ENCODE results near the gene EEFSEC. TPM values are rescaled to one million over a fixed set of nuclear protein-coding genes. Genes with fewer than 3 reads are reported as not detected.

Gene EEFSEC
- total and polyA plus RNA-seq, 2 experiments from 2014 or later = 4.9 to 18.7 TPM

GRCh38 chr3:128317698-128318231 lies 164.5 kb downstream of the EEFSEC start:
- WGBS, 2 experiments (ENCODE audit: low coverage in 1 of 2, low lambda C conversion rate in 2 of 2, missing lambda C conversion rate in 2 of 2) = 88 to 96% methylated on average over 8 of the region's 8 CpGs
- Histone ChIP-seq H4K20me1 (ENCODE audit: insufficient read depth) (no peaks in the 10 kb centered on the region), H3K9me3 (ENCODE audit: low read depth) (no peaks in the 10 kb centered on the region), H3F3A (ENCODE audit: insufficient read depth) (no peaks in the 10 kb centered on the region), H3K27me3 (replicated peaks; ENCODE audit: insufficient read depth) (no peaks in the 10 kb centered on the region), H3K36me3 (ENCODE audit: low read depth) (no peaks in the 10 kb centered on the region), H3K27ac (no peak overlapping the region), H3K9ac (no peak overlapping the region), H3K79me2 (ENCODE audit: insufficient read depth) (no peaks in the 10 kb centered on the region), H3K4me3 (no peak overlapping the region), H2AFZ (no peak overlapping the region), H3K9me2 (ENCODE audit: insufficient read depth) (no peaks in the 10 kb centered on the region), H3K4me1 (ENCODE audit: insufficient read depth) (no peaks in the 10 kb centered on the region), H3K4me2 (ENCODE audit: unreplicated experiment) (no peak overlapping the region)
- DNase-seq = peak; percentile 4
- no peak for TF ChIP-seq EZH2 (IDR thresholded peaks at IDR 0.05; ENCODE audit: insufficient read depth, poor library complexity, severe bottlenecking)
- TF ChIP-seq EZH2phosphoT487 (IDR thresholded peaks at IDR 0.05; ENCODE audit: insufficient read depth, low read depth) = no peak
- in situ Hi-C loops (cut with MboI) = no loop called here

- Histone ChIP-seq H3K36me3 (ENCODE audit: low read depth) (no peaks in the 10 kb centered on the region), H2AFZ (no peak overlapping the region), H3K4me3 (no peak overlapping the region), H4K20me1 (ENCODE audit: insufficient read depth) (no peaks in the 10 kb centered on the region), H3K9me3 (ENCODE audit: low read depth) (no peaks in the 10 kb centered on the region), H3K27ac (no peak overlapping the region), H3K9ac (no peak overlapping the region), H3K4me1 (ENCODE audit: insufficient read depth) (no peaks in the 10 kb centered on the region), H3K4me2 (ENCODE audit: unreplicated experiment) (no peak overlapping the region), H3K9me2 (ENCODE audit: insufficient read depth) (no peaks in the 10 kb centered on the region), H3F3A (ENCODE audit: insufficient read depth) (no peaks in the 10 kb centered on the region), H3K27me3 (replicated peaks; ENCODE audit: insufficient read depth) (no peaks in the 10 kb centered on the region), H3K79me2 (ENCODE audit: insufficient read depth) (no peaks in the 10 kb centered on the region)
- DNase-seq = no peak
- in situ Hi-C loops (cut with MboI) = no loop called here
- 89 to 93% methylated on average over 11 of the region's 11 CpGs for WGBS, 2 experiments (ENCODE audit: low coverage in 1 of 2, low lambda C conversion rate in 2 of 2, missing lambda C conversion rate in 2 of 2)
- TF ChIP-seq EZH2phosphoT487 (IDR thresholded peaks at IDR 0.05; ENCODE audit: insufficient read depth, low read depth) = no peak
- no peak for TF ChIP-seq EZH2 (IDR thresholded peaks at IDR 0.05; ENCODE audit: insufficient read depth, poor library complexity, severe bottlenecking)
Observed at GRCh38 chr3:128318275-128318941, 165.1 kb downstream of the EEFSEC start.

- Histone ChIP-seq H3K4me1 (ENCODE audit: insufficient read depth) (no peaks in the 10 kb centered on the region), H3K9ac (no peak overlapping the region), H3K27ac (no peak overlapping the region), H3K4me3 (no peak overlapping the region), H3K9me3 (ENCODE audit: low read depth) (no peaks in the 10 kb centered on the region), H3K79me2 (ENCODE audit: insufficient read depth) (no peaks in the 10 kb centered on the region), H3K4me2 (ENCODE audit: unreplicated experiment) (no peak overlapping the region), H4K20me1 (ENCODE audit: insufficient read depth) (no peaks in the 10 kb centered on the region), H3F3A (ENCODE audit: insufficient read depth) (no peaks in the 10 kb centered on the region), H3K9me2 (ENCODE audit: insufficient read depth) (no peaks in the 10 kb centered on the region), H3K27me3 (replicated peaks; ENCODE audit: insufficient read depth) (no peaks in the 10 kb centered on the region), H2AFZ (no peak overlapping the region), H3K36me3 (ENCODE audit: low read depth) (no peaks in the 10 kb centered on the region)
- TF ChIP-seq EZH2 (IDR thresholded peaks at IDR 0.05; ENCODE audit: insufficient read depth, poor library complexity, severe bottlenecking) = no peak
- TF ChIP-seq EZH2phosphoT487 (IDR thresholded peaks at IDR 0.05; ENCODE audit: insufficient read depth, low read depth) = no peak
- 93 to 94% methylated on average over 8 of the region's 8 CpGs for WGBS, 2 experiments (ENCODE audit: low coverage in 1 of 2, low lambda C conversion rate in 2 of 2, missing lambda C conversion rate in 2 of 2)
- in situ Hi-C loops (cut with MboI) = no loop called here
- DNase-seq = no peak
Observed at GRCh38 chr3:128319107-128319506, 165.8 kb downstream of the EEFSEC start.

- Histone ChIP-seq H3F3A (ENCODE audit: insufficient read depth) (no peaks in the 10 kb centered on the region), H3K9me3 (ENCODE audit: low read depth) (no peaks in the 10 kb centered on the region), H3K27me3 (replicated peaks; ENCODE audit: insufficient read depth) (no peaks in the 10 kb centered on the region), H3K4me1 (ENCODE audit: insufficient read depth) (no peaks in the 10 kb centered on the region), H3K36me3 (ENCODE audit: low read depth) (no peaks in the 10 kb centered on the region), H3K27ac (no peak overlapping the region), H2AFZ (no peak overlapping the region), H3K9ac (no peak overlapping the region), H3K79me2 (ENCODE audit: insufficient read depth) (no peaks in the 10 kb centered on the region), H3K4me2 (ENCODE audit: unreplicated experiment) (no peak overlapping the region), H3K9me2 (ENCODE audit: insufficient read depth) (no peaks in the 10 kb centered on the region), H4K20me1 (ENCODE audit: insufficient read depth) (no peaks in the 10 kb centered on the region), H3K4me3 (no peak overlapping the region)
- no peak for DNase-seq
- in situ Hi-C loops (cut with MboI) = no loop called here
- TF ChIP-seq EZH2phosphoT487 (IDR thresholded peaks at IDR 0.05; ENCODE audit: insufficient read depth, low read depth) (no peak), EZH2 (IDR thresholded peaks at IDR 0.05; ENCODE audit: insufficient read depth, poor library complexity, severe bottlenecking) (no peak)
- 87 to 88% methylated on average over 6 of the region's 6 CpGs for WGBS, 2 experiments (ENCODE audit: low coverage in 1 of 2, low lambda C conversion rate in 2 of 2, missing lambda C conversion rate in 2 of 2)
Observed at GRCh38 chr3:128319741-128320141, 166.5 kb downstream of the EEFSEC start.

Data from GM23248 (cell line).